SU-DHL-6 (cell line): ENCODE measurements around the gene PRLR.
"Not testable (repeated sequence)": the region's sequence is repeated elsewhere in the genome, so short reads cannot be mapped to it uniquely, and the experiment has no call there.

ENCODE experiments used
- H2AFZ ChIP-seq: fragments of 200-600 bp; sonication (generic); 2 replicates; pipeline ENCODE4 v1.6.1; 2014; ENCODE audit warnings: low read depth, mild to moderate bottlenecking, moderate library complexity, mixed read lengths, antibody characterized with exemption, low read length; ENCODE audit not compliant: severe bottlenecking
- H3F3A ChIP-seq: fragments of 200-600 bp; shearing (Covaris generic); 2 replicates; pipeline ENCODE4 v1.6.0; 2016; ENCODE audit warnings: antibody characterized with exemption, mild to moderate bottlenecking; ENCODE audit not compliant: insufficient read depth
- H3K27ac ChIP-seq: fragments of 200-600 bp; sonication (generic); 2 replicates; pipeline ENCODE4 v1.5.1; 2016; ENCODE audit warnings: low read depth, mild to moderate bottlenecking, low read length, moderate library complexity, mixed read lengths
- H3K27me3 ChIP-seq: fragments of 200-600 bp; sonication (generic), shearing (Covaris generic); 2 replicates; pipeline ENCODE4 v1.6.0; 2014; ENCODE audit warnings: mild to moderate bottlenecking, low read length
- H3K36me3 ChIP-seq: fragments of 200-600 bp; sonication (generic); 2 replicates; pipeline ENCODE4 v1.6.1; 2014; ENCODE audit warnings: mild to moderate bottlenecking, low read length, mixed read lengths
- H3K4me2 ChIP-seq: fragments of 300-600, 200-600 bp; shearing (Covaris generic), sonication (generic); 2 replicates; pipeline ENCODE4 v1.6.0; 2014; ENCODE audit warnings: low read length, low read depth, mild to moderate bottlenecking; ENCODE audit not compliant: poor library complexity, severe bottlenecking
- H3K4me3 ChIP-seq: fragments of 200-600 bp; sonication (generic); 2 replicates; pipeline ENCODE4 v1.5.1; 2014; ENCODE audit warnings: antibody characterized with exemption, low read length, mild to moderate bottlenecking, mixed read lengths; ENCODE audit not compliant: insufficient read depth, poor library complexity, severe bottlenecking
- H3K79me2 ChIP-seq: fragments of 200-600 bp; sonication (generic); 2 replicates; pipeline ENCODE4 v1.6.1; 2014; ENCODE audit warnings: mild to moderate bottlenecking, low read length, moderate library complexity; ENCODE audit not compliant: insufficient read depth
- H3K9ac ChIP-seq: fragments of 200-600 bp; sonication (generic); 2 replicates; pipeline ENCODE4 v1.7.0; 2014; ENCODE audit warnings: mild to moderate bottlenecking, low read length
- H3K9me2 ChIP-seq: fragments of 200-600 bp; sonication (generic); replicated peaks from 2 replicates; pipeline ENCODE4 v1.6.1; 2014; ENCODE audit warnings: low read length; ENCODE audit not compliant: insufficient read depth
- H3K9me3 ChIP-seq: fragments of 200-600 bp; sonication (generic); 2 replicates; pipeline ENCODE4 v1.6.1; 2014; ENCODE audit warnings: low read length, mixed read lengths; ENCODE audit not compliant: insufficient read depth
- H4K20me1 ChIP-seq: fragments of 200-600 bp; sonication (generic); 2 replicates; pipeline ENCODE4 v1.6.1; 2014; ENCODE audit warnings: low read depth, mild to moderate bottlenecking, antibody characterized with exemption, low read length, moderate library complexity, mixed read lengths
- EZH2phosphoT487 ChIP-seq: fragments of 200-600 bp; sonication (generic), shearing (Covaris generic); conservative IDR thresholded peaks from 2 replicates; pipeline ENCODE4 v1.6.1; 2018; ENCODE audit warnings: mild to moderate bottlenecking, antibody characterized with exemption, low read length, moderate library complexity, mixed read lengths
- TF ChIP-seq, protein P1 (sequence below): fragments of 200-600 bp; sonication (generic); IDR thresholded peaks from one replicate; pipeline ENCODE4 v1.5.1; 2017; ENCODE audit warnings: antibody characterized with exemption, mild to moderate bottlenecking, low read length, moderate library complexity; ENCODE audit not compliant: insufficient read depth, poor library complexity, severe bottlenecking

The PRLR gene

GRCh38 chr5:35247648-35248034 is 17.4 kb upstream of the PRLR start:
- TF ChIP-seq, protein P1, sequence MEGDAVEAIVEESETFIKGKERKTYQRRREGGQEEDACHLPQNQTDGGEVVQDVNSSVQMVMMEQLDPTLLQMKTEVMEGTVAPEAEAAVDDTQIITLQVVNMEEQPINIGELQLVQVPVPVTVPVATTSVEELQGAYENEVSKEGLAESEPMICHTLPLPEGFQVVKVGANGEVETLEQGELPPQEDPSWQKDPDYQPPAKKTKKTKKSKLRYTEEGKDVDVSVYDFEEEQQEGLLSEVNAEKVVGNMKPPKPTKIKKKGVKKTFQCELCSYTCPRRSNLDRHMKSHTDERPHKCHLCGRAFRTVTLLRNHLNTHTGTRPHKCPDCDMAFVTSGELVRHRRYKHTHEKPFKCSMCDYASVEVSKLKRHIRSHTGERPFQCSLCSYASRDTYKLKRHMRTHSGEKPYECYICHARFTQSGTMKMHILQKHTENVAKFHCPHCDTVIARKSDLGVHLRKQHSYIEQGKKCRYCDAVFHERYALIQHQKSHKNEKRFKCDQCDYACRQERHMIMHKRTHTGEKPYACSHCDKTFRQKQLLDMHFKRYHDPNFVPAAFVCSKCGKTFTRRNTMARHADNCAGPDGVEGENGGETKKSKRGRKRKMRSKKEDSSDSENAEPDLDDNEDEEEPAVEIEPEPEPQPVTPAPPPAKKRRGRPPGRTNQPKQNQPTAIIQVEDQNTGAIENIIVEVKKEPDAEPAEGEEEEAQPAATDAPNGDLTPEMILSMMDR, result no peak
- TF ChIP-seq EZH2phosphoT487, result no peak
- Histone ChIP-seq H3K27me3 (no peaks in the 10 kb centered on the region), H3K4me2 (no peak overlapping the region), H3F3A (no peaks in the 10 kb centered on the region), H3K9ac (no peak overlapping the region), H4K20me1 (no peaks in the 10 kb centered on the region), H3K36me3 (no peaks in the 10 kb centered on the region), H3K4me3 (no peak overlapping the region), H3K27ac (no peak overlapping the region), H3K79me2 (no peaks in the 10 kb centered on the region), H3K9me3 (no peaks in the 10 kb centered on the region), H3K9me2 (no peaks in the 10 kb centered on the region), H2AFZ (no peak overlapping the region)

GRCh38 chr5:35246900-35247647 is 16.8 kb upstream of the PRLR start:
- H3K4me3 ChIP-seq, result no peak overlapping the region
- H3K79me2 ChIP-seq, result no peaks in the 10 kb centered on the region
- TF ChIP-seq, protein P1, result no peak
- TF ChIP-seq EZH2phosphoT487, result no peak
- H3F3A ChIP-seq, result no peaks in the 10 kb centered on the region
- H3K4me2 ChIP-seq, result no peak overlapping the region
- H3K36me3 ChIP-seq, result no peaks in the 10 kb centered on the region
- H4K20me1 ChIP-seq, result no peaks in the 10 kb centered on the region
- no peaks in the 10 kb centered on the region for H3K9me3 ChIP-seq
- H3K9me2 ChIP-seq, result no peaks in the 10 kb centered on the region
- no peak overlapping the region for H3K27ac ChIP-seq
- no peaks in the 10 kb centered on the region for H3K27me3 ChIP-seq
- no peak overlapping the region for H3K9ac ChIP-seq
- H2AFZ ChIP-seq, result no peak overlapping the region

DNA sequence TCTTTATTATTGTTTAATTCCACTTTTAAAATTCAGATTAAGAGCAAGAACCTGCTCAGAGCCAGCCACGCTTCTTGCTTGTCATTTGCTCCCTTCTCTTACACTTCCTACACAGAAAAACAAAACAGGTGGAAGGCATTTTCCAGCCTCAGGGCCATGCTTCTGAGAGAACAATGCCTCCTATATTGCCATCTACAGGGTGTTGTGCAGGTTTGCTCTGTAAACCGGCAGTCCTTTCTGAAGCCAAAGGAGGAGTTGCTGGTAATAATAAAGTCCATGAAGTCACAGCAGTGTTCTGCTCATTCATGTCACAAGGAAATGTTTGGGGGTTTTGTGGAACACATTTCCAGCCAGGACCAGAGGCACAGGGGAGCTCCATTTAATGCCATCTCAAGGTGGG is 16.1 kb upstream of the PRLR start:
- no peak overlapping the region for H3K27ac ChIP-seq
- H3K36me3 ChIP-seq, result no peaks in the 10 kb centered on the region
- H4K20me1 ChIP-seq, result no peaks in the 10 kb centered on the region
- H3K4me2 ChIP-seq, result no peak overlapping the region
- TF ChIP-seq EZH2phosphoT487, result no peak
- TF ChIP-seq, protein P1, result no peak
- no peak overlapping the region for H3K9ac ChIP-seq
- no peak overlapping the region for H2AFZ ChIP-seq
- H3F3A ChIP-seq, result no peaks in the 10 kb centered on the region
- H3K9me3 ChIP-seq, result no peaks in the 10 kb centered on the region
- no peaks in the 10 kb centered on the region for H3K79me2 ChIP-seq
- H3K27me3 ChIP-seq, result no peaks in the 10 kb centered on the region
- H3K9me2 ChIP-seq, result no peaks in the 10 kb centered on the region
- H3K4me3 ChIP-seq, result no peak overlapping the region

- not testable (repeated sequence) for H3K79me2 ChIP-seq, H3K9ac ChIP-seq, H3K36me3 ChIP-seq, H3F3A ChIP-seq, H3K27me3 ChIP-seq, H3K4me2 ChIP-seq, H4K20me1 ChIP-seq, H2AFZ ChIP-seq, H3K4me3 ChIP-seq, H3K9me2 ChIP-seq, H3K9me3 ChIP-seq, H3K27ac ChIP-seq
These were observed 15.1 kb upstream of the PRLR start for GRCh38 chr5:35245371-35245770.
